DMS53 treated with DMSO at 0.1 percent for 48 hours (cell line): ENCODE measurements around the gene KCNIP1.
A peak's percentile ranks its signal among the peaks of the same experiment; 100 is the strongest.

Experiments
- DNase-seq: peaks from one replicate; lab custom pipeline; 2025; ENCODE audit not compliant: unreplicated experiment; lab: John Stamatoyannopoulos, UW

Gene KCNIP1

GRCh38 chr5:170626507-170627150 is 122.8 kb downstream of the KCNIP1 start:
- no peak for DNase-seq

GRCh38 chr5:170627271-170627670 is 123.5 kb downstream of the KCNIP1 start:
- no peak for DNase-seq

GRCh38 chr5:170628028-170628427 is 124.2 kb downstream of the KCNIP1 start:
- no peak for DNase-seq

GRCh38 chr5:170628691-170629565 is 125.1 kb downstream of the KCNIP1 start:
- no peak for DNase-seq

GRCh38 chr5:170629566-170630175 is 125.9 kb downstream of the KCNIP1 start:
- no peak for DNase-seq

- no peak for DNase-seq
Observed at GRCh38 chr5:170630226-170630625, 126.4 kb downstream of the KCNIP1 start.

GRCh38 chr5:170630711-170631141 is 126.9 kb downstream of the KCNIP1 start:
- no peak for DNase-seq

GRCh38 chr5:170631466-170632195 is 127.8 kb downstream of the KCNIP1 start:
- no peak for DNase-seq

GRCh38 chr5:170632266-170632984 is 128.6 kb downstream of the KCNIP1 start:
- DNase-seq, result no peak

- no peak for DNase-seq
Observed at GRCh38 chr5:170632985-170633234, 129.1 kb downstream of the KCNIP1 start.

GRCh38 chr5:170633235-170634081 is 129.6 kb downstream of the KCNIP1 start:
- no peak for DNase-seq

GRCh38 chr5:170634256-170634990 is 130.6 kb downstream of the KCNIP1 start:
- DNase-seq, result no peak

- no peak for DNase-seq
Observed at GRCh38 chr5:170635706-170636105, 131.9 kb downstream of the KCNIP1 start.

- DNase-seq, result no peak
Observed at GRCh38 chr5:170636206-170636605, 132.4 kb downstream of the KCNIP1 start.

- DNase-seq, result no peak
Observed at GRCh38 chr5:170636801-170637477, 133.1 kb downstream of the KCNIP1 start.

GRCh38 chr5:170638051-170638450 is 134.2 kb downstream of the KCNIP1 start:
- no peak for DNase-seq

GRCh38 chr5:170638454-170639220 is 134.8 kb downstream of the KCNIP1 start:
- peak; percentile 30 for DNase-seq
